BE2C (cell line): ENCODE data around the gene PDLIM1.

Source experiments
- DNase-seq: peaks from one replicate; pipeline ENCODE4 v3.0.0-alpha.2; 2020
- H3K27me3 ChIP-seq: fragments of 250-450 bp; sonication (Bioruptor Pico); 2 replicates; pipeline ENCODE4 v1.5.1; 2020; ENCODE audit warnings: mild to moderate bottlenecking
- H3K36me3 ChIP-seq: fragments of 250-450 bp; sonication (Bioruptor Pico); 2 replicates; pipeline ENCODE4 v1.5.1; 2020; ENCODE audit warnings: mild to moderate bottlenecking
- H3K4me1 ChIP-seq: fragments of 250-450 bp; sonication (Bioruptor Pico); 2 replicates; pipeline ENCODE4 v1.5.1; 2020
- H3K4me3 ChIP-seq: 2 replicates; pipeline ENCODE4 v1.5.1; 2011; ENCODE audit warnings: low read depth, low read length
- H3K9me3 ChIP-seq: fragments of 250-450 bp; sonication (Bioruptor Pico); 2 replicates; pipeline ENCODE4 v1.5.1; 2020
- TF ChIP-seq, protein P1 (sequence below): IDR thresholded peaks from 2 replicates; pipeline ENCODE4 v1.5.1; 2012; ENCODE audit warnings: mild to moderate bottlenecking, low read depth, low read length

PDLIM1 gene

DNA sequence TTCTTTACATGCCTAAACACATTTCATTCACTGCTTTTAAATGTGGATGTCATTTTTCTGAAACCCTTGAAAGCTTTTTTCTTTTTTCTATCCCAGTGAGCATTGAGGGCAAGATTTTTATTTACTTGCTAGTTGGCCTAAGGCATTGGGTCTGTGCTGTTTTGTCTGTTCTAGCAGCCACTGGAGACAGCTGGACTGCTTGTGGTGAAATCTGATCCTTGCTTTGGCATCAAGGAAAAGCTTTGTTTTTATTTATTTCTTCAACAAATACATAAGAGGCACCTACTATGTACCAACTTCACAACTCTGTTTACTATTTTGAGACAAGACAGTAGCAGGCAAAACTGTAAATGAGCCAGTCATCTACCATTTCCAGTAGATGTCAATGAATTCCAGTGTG lies 28.4 kb upstream of the PDLIM1 start:
- Histone ChIP-seq H3K36me3 (no peaks in the 10 kb centered on the region), H3K4me3 (no peak overlapping the region), H3K9me3 (no peaks in the 10 kb centered on the region), H3K27me3 (no peaks in the 10 kb centered on the region), H3K4me1 (no peaks in the 10 kb centered on the region)
- TF ChIP-seq, protein P1, sequence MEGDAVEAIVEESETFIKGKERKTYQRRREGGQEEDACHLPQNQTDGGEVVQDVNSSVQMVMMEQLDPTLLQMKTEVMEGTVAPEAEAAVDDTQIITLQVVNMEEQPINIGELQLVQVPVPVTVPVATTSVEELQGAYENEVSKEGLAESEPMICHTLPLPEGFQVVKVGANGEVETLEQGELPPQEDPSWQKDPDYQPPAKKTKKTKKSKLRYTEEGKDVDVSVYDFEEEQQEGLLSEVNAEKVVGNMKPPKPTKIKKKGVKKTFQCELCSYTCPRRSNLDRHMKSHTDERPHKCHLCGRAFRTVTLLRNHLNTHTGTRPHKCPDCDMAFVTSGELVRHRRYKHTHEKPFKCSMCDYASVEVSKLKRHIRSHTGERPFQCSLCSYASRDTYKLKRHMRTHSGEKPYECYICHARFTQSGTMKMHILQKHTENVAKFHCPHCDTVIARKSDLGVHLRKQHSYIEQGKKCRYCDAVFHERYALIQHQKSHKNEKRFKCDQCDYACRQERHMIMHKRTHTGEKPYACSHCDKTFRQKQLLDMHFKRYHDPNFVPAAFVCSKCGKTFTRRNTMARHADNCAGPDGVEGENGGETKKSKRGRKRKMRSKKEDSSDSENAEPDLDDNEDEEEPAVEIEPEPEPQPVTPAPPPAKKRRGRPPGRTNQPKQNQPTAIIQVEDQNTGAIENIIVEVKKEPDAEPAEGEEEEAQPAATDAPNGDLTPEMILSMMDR: no peak
- DNase-seq: no peak

DNA sequence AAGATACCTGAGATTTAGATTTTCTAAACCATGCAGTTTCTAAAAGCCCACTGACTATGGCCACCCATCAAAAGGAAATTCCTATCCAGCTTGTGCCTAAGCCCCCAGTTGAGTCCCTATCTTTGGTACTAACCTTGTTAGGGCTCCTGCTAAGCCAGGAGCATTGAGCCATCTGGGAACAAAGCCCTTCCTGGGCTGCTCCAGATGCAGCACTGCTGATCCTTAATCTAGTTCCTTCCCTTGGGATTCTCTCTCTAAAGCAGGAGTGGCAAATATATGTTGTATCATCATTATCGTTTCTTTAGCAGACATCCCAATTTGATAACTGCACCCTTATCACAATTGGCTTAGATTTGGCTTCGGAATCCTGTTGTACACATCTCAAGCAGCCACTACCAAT lies 24.7 kb upstream of the PDLIM1 start:
- Histone ChIP-seq H3K4me3 (no peak overlapping the region), H3K27me3 (no peaks in the 10 kb centered on the region), H3K36me3 (no peaks in the 10 kb centered on the region), H3K9me3 (no peaks in the 10 kb centered on the region), H3K4me1 (no peaks in the 10 kb centered on the region)
- TF ChIP-seq, protein P1: no peak
- no peak for DNase-seq

DNA sequence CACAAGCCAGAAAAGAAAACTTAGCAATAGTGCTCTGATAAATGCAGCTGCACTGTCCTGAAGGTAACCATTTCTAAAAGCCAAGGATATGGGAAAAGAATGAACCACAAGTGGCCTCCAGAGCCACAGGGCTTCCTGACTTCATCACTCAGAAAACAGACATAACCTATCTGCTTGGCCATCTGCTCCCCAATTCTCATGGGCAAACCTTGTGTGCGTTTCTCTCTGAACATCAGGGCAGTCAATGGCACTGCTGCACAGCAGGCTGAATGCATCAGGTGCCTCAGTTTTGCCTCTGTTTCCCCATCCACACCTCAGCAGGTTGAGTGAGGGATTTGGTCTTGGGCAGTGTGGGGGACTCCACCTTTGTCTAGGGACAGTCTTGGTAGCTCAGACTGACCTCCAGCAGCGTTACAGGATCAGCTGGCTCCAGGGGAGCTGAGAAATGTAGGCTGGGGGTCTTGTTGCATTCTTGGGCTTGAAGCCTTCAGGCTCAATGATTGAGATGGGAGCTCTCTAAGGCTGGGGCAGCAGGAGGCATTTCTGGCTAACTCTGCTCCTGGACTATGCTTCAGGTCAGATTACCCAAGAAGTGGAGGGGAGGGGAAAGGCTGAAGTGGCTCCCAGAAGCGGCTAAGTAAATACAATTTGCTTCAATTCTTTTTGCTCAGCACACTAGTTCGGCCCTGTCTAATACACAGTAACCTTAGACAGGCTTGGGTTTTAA lies 23.6 kb upstream of the PDLIM1 start:
- H3K4me3 ChIP-seq: no peak overlapping the region
- no peak for DNase-seq
- H3K9me3 ChIP-seq: no peaks in the 10 kb centered on the region
- H3K4me1 ChIP-seq: no peaks in the 10 kb centered on the region
- TF ChIP-seq, protein P1: no peak
- H3K27me3 ChIP-seq: no peaks in the 10 kb centered on the region
- no peaks in the 10 kb centered on the region for H3K36me3 ChIP-seq

DNA sequence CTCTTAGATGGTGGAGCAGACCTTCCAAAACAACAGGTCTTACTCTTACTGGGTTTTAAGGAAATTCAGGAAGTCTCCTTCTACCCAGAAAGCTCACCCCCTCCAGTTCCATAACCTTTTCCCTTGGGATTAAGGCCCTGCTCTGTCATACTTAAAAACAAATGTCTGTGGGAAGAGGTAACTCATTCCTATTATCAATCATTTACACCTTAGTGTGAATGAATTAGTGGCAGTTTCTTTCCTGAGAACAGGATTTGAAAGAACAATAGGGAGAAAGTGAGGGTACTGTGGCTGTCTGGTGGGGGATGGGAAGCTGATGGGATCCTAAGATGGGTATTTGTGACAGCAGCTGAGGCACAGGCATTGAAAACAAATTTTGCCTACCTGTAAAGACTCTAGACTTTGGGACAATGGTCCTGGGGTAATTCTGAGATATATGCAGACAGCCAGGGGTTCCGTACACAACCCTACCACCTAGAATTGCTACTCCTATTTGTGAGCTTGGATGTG lies 22.2 kb upstream of the PDLIM1 start:
- no peaks in the 10 kb centered on the region for H3K36me3 ChIP-seq
- H3K4me3 ChIP-seq: no peak overlapping the region
- no peak for DNase-seq
- H3K4me1 ChIP-seq: no peaks in the 10 kb centered on the region
- no peaks in the 10 kb centered on the region for H3K9me3 ChIP-seq
- H3K27me3 ChIP-seq: no peaks in the 10 kb centered on the region
- TF ChIP-seq, protein P1: no peak

DNA sequence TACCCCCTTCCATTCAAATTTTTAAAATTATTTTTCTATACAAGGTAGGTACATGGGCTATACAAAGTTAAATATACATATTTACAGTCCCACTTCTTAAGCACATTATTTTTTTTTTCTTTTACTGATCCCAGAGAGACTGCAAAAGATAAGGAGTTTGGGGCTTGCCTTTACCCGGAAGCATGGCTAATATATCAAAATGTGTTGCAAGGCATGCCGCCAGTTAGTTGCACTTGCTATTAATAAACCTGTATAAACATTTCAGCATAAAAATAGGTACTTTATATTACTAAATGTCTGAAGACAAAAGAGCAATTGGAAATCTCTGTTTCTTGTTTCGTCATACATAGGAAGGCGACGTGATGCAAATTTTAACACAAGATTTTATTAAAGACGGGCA lies 21.5 kb upstream of the PDLIM1 start:
- H3K27me3 ChIP-seq: no peaks in the 10 kb centered on the region
- no peaks in the 10 kb centered on the region for H3K4me1 ChIP-seq
- no peaks in the 10 kb centered on the region for H3K36me3 ChIP-seq
- H3K4me3 ChIP-seq: no peak overlapping the region
- TF ChIP-seq, protein P1: no peak
- DNase-seq: no peak
- H3K9me3 ChIP-seq: no peaks in the 10 kb centered on the region

DNA sequence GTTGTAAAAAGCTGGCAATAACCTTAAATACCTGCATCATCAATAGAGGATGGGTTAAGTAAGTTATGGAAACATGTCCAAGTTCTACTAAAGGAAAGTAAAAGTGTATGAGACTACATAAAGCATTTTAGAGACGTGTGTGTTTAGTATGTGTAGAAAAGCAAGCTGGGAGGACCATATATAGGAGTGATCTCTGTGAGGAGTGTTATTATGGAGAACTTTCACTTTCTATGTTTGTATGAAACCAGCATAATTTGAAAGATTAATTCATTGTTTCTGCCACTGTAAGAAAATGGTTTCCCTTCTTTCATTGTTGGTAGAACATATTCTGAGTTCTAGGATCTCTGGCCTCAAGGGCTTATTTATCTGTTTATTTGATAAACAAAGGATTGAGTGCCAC lies 19.2 kb upstream of the PDLIM1 start:
- Histone ChIP-seq H3K27me3 (no peaks in the 10 kb centered on the region), H3K4me3 (no peak overlapping the region), H3K9me3 (no peaks in the 10 kb centered on the region), H3K4me1 (no peaks in the 10 kb centered on the region), H3K36me3 (no peaks in the 10 kb centered on the region)
- TF ChIP-seq, protein P1: no peak
- DNase-seq: no peak
